Activated CD8-positive, alpha-beta memory T cell treated with anti-CD3 and anti-CD28 coated beads, Interleukin-2, amount 50 U/mL, for 24 hours (primary cell): ENCODE results near the gene NWD2.
"Not testable (repeated sequence)": the region's sequence is repeated elsewhere in the genome, so short reads cannot be mapped to it uniquely, and the experiment has no call there.

Experiments
- DNase-seq: peaks from one replicate; pipeline ENCODE4 v3.0.0-alpha.2; 2020; ENCODE audit errors: extremely low read depth

NWD2 gene

GRCh38 chr4:37469286-37469685 is 224.7 kb downstream of the NWD2 start:
- no peak for DNase-seq

DNA sequence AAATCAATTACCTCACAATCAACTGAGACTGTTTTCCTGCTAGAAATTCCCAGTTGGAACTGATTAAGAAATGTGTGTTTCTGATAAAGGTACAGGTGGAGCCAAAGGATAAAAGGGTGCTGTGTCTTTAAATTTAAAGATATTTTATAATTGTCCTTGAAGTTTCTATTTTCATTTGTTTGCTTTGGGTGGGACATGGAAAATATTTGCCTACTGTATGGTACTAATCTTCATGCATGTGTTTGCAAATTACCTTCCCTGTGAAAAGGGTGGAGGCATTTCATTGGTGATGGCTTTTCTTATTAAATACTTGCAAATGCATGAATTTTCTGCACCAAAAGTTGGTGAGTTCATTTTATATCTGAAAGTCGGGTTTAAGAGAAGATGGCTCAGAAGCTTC is 225.7 kb downstream of the NWD2 start:
- DNase-seq = no peak

GRCh38 chr4:37471093-37471492 is 226.6 kb downstream of the NWD2 start:
- DNase-seq = no peak

DNA sequence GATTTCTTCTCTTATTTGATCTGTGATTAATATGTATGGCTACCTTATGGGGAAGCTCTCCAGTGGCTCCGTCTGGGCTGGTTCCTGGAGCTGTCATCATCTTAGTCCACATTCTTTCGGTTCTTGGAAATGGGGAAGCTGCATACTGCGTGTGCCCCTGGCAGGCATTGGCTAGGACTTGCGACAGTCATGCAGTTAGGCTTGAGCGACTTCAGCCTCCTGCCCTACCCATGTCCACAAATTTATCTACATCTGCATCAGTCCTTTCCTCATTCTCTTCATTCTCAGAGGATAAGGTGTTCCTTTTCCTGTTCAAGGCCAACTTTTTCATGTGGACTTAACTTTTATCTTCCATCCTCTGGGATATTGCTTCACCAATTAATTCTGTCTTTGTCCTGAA is 227.4 kb downstream of the NWD2 start:
- no peak for DNase-seq

- no peak for DNase-seq
Observed at GRCh38 chr4:37473807-37474206, 229.3 kb downstream of the NWD2 start.

GRCh38 chr4:37475087-37475486 is 230.5 kb downstream of the NWD2 start:
- no peak for DNase-seq

DNA sequence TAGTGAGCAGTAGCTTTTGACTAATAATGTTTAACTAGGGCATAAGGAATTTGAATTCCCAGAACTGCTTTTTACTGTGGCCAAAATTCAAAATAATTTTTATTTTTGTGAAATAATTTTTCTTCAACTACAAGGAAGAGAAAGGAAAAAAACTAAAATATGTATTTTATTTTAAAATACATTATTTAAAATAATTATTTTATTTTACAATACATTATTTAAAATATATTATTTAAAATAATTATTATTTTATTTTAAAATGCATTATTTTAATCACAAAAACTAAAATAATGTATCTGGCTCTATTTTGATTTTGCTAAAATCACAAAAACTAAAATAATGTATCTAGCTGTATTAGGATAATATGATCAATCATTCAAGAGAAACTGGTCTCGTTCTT is 231.2 kb downstream of the NWD2 start:
- DNase-seq = no peak

- DNase-seq = no peak
Observed at GRCh38 chr4:37476256-37476655, 231.7 kb downstream of the NWD2 start.

GRCh38 chr4:37476691-37477090 is 232.1 kb downstream of the NWD2 start:
- DNase-seq = no peak

GRCh38 chr4:37477126-37477525 is 232.6 kb downstream of the NWD2 start:
- no peak for DNase-seq

- DNase-seq = no peak
Observed at GRCh38 chr4:37478151-37478550, 233.6 kb downstream of the NWD2 start.

GRCh38 chr4:37480509-37480908 is 236.0 kb downstream of the NWD2 start:
- DNase-seq = no peak

GRCh38 chr4:37481547-37482122 is 237.1 kb downstream of the NWD2 start:
- no peak for DNase-seq

GRCh38 chr4:37482236-37482913 is 237.8 kb downstream of the NWD2 start:
- DNase-seq = no peak

DNA sequence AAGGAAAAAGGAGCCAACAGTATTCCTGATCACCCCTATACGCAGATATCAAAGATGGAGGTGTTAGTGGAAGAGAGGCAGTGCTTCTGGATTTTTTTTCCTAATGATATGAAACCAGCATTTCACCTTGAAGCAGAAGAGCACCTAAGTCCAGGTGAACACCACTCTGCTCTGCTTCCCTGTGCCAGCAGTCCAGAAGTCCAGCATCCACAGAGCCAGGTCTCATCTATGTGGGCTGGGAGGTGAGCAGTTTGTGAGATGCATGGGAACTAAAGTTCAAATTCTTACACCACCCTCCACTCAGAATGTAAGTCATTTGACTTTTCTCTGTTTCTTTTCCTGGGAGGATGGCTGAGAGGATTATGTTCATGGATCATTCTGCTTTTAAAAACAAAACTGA is 239.1 kb downstream of the NWD2 start:
- DNase-seq = no peak

- no peak for DNase-seq
Observed at GRCh38 chr4:37486166-37486565, 241.6 kb downstream of the NWD2 start.

- DNase-seq = no peak
Observed at GRCh38 chr4:37487668-37488067, 243.1 kb downstream of the NWD2 start.

DNA sequence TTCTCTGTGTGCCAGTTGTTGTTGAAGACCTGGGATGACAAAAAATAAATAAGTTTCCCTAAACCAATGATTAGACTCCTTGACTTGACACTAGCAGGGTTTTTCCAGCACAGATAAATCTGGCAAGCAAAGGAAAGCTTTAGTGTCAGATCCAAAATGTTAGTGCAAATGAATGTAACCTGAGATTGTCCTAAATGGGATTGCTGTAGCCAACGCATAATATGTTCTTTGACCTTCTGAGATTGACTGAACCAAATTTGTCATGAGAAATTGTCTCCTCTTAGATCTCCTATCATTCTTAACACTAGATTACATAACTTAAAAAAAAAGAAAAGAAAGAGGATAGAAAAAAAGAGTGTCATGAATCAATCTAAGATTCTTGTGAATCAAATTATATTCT is 245.2 kb downstream of the NWD2 start:
- no peak for DNase-seq

GRCh38 chr4:37490391-37491347 is 246.1 kb downstream of the NWD2 start:
- DNase-seq = no peak

- DNase-seq = not testable (repeated sequence)
Observed at GRCh38 chr4:37495353-37495752, 250.8 kb downstream of the NWD2 start.
